ENCODE data around the gene TRABD2A. TPM values are rescaled to one million over a fixed set of nuclear protein-coding genes. Genes with fewer than 3 reads are reported as not detected.

Gene TRABD2A
- total RNA-seq, 1 donor from 2014 or later, result 0.84 TPM

GRCh38 chr2:84799772-84800171, 81.1 kb downstream of the TRABD2A start:
- peaks cover 9% of the 10 kb centered on the region for H3K36me3 Mint-ChIP-seq (ENCODE audit: low read depth)
- H3K4me3 Mint-ChIP-seq, result no peak overlapping the region
- H3K9me3 Mint-ChIP-seq, result peaks cover 5% of the 10 kb centered on the region
- TF ChIP-seq CTCF (conservative IDR thresholded peaks at IDR 0.05), result no peak
- H3K27me3 Mint-ChIP-seq (ENCODE audit: low read depth), result no peaks in the 10 kb centered on the region
- DNase-seq (ENCODE audit: low read depth, low spot score), result no peak
- H3K27ac Mint-ChIP-seq (ENCODE audit: unreplicated experiment), result peak overlapping the region; percentile 16
- peaks cover 16% of the 10 kb centered on the region for H3K4me1 Mint-ChIP-seq

GRCh38 chr2:84797271-84797670, 83.6 kb downstream of the TRABD2A start:
- no peak for TF ChIP-seq CTCF (conservative IDR thresholded peaks at IDR 0.05)
- H3K9me3 Mint-ChIP-seq, result peaks cover 13% of the 10 kb centered on the region
- no peaks in the 10 kb centered on the region for H3K27me3 Mint-ChIP-seq (ENCODE audit: low read depth)
- no peak overlapping the region for H3K4me3 Mint-ChIP-seq
- H3K36me3 Mint-ChIP-seq (ENCODE audit: low read depth), result peaks cover 7% of the 10 kb centered on the region
- peaks cover 16% of the 10 kb centered on the region for H3K4me1 Mint-ChIP-seq
- no peak for DNase-seq (ENCODE audit: low read depth, low spot score)
- H3K27ac Mint-ChIP-seq (ENCODE audit: unreplicated experiment), result no peak overlapping the region

- Mint-ChIP-seq H3K36me3 (ENCODE audit: low read depth) (peaks cover 2% of the 10 kb centered on the region), H3K27ac (ENCODE audit: unreplicated experiment) (no peak overlapping the region), H3K27me3 (ENCODE audit: low read depth) (no peaks in the 10 kb centered on the region), H3K4me3 (no peak overlapping the region), H3K9me3 (peaks cover 9% of the 10 kb centered on the region), H3K4me1 (peaks cover 16% of the 10 kb centered on the region)
- TF ChIP-seq CTCF (conservative IDR thresholded peaks at IDR 0.05), result no peak
- DNase-seq (ENCODE audit: low read depth, low spot score), result no peak
These were observed 84.1 kb downstream of the TRABD2A start for GRCh38 chr2:84796798-84797197.

- no peak overlapping the region for H3K4me3 Mint-ChIP-seq
- TF ChIP-seq CTCF (conservative IDR thresholded peaks at IDR 0.05), result no peak
- peaks cover 8% of the 10 kb centered on the region for H3K9me3 Mint-ChIP-seq
These were observed 87.2 kb downstream of the TRABD2A start for GRCh38 chr2:84793641-84794040.

GRCh38 chr2:84792856-84793522, 87.9 kb downstream of the TRABD2A start:
- Mint-ChIP-seq H3K36me3 (ENCODE audit: low read depth) (no peaks in the 10 kb centered on the region), H3K4me1 (peaks cover 9% of the 10 kb centered on the region), H3K9me3 (peaks cover 8% of the 10 kb centered on the region)

More at GRCh38 chr2:84793641-84794040, 87.2 kb downstream of the TRABD2A start:
- Mint-ChIP-seq H3K27me3 (ENCODE audit: low read depth) (no peaks in the 10 kb centered on the region), H3K4me1 (peaks cover 9% of the 10 kb centered on the region), H3K36me3 (ENCODE audit: low read depth) (no peaks in the 10 kb centered on the region), H3K27ac (ENCODE audit: unreplicated experiment) (no peak overlapping the region)
- no peak for DNase-seq (ENCODE audit: low read depth, low spot score)

More at GRCh38 chr2:84792856-84793522, 87.9 kb downstream of the TRABD2A start:
- H3K27ac Mint-ChIP-seq (ENCODE audit: unreplicated experiment), result no peak overlapping the region
- no peak for DNase-seq (ENCODE audit: low read depth, low spot score)
- no peak for TF ChIP-seq CTCF (conservative IDR thresholded peaks at IDR 0.05)
- H3K27me3 Mint-ChIP-seq (ENCODE audit: low read depth), result no peaks in the 10 kb centered on the region
- no peak overlapping the region for H3K4me3 Mint-ChIP-seq

All from neural crest cell (in vitro differentiated cells).